Spleen (tissue), 7 donors: ENCODE measurements around the gene DHDH.

Experiments
- POLR2A ChIP-seq, 3 donors: fragments of 450-650 bp; IDR thresholded peaks; one replicate each; pipeline ENCODE4 v1.5.1; 2017; ENCODE audit warnings: antibody characterized with exemption in 3 of 3, mild to moderate bottlenecking in 1 of 3
- POLR2AphosphoS5 ChIP-seq, 3 donors: sonication (generic); formaldehyde crosslinking; IDR thresholded peaks; one replicate each; pipeline ENCODE4 v1.5.1; 2017; ENCODE audit warnings: antibody characterized with exemption in 3 of 3
- TF ChIP-seq, protein P1 (sequence below), 11 experiments: fragments of 200-600 bp in 7 of 11; fragments of 450-650 bp in 4 of 11; sonication (generic) in 4 of 11; IDR thresholded peaks in 8 of 11; conservative IDR thresholded peaks in 3 of 11; 1 replicate in 7 of 11; 2 replicates in 4 of 11; pipeline versions ENCODE4 v1.4.0 to v1.8.0; 2016 to 2021; ENCODE audit warnings: antibody characterized with exemption in 11 of 11, inconsistent platforms in 4 of 11, mild to moderate bottlenecking in 1 of 11
- donor health status: DM: no; HTN: no; CAD: no; lungs with moderate emphysema.
- donor health status: DM: no; HTN: no; CAD: no.
- donor health status: DM: no; HTN: no; CAD: no.

DNA sequence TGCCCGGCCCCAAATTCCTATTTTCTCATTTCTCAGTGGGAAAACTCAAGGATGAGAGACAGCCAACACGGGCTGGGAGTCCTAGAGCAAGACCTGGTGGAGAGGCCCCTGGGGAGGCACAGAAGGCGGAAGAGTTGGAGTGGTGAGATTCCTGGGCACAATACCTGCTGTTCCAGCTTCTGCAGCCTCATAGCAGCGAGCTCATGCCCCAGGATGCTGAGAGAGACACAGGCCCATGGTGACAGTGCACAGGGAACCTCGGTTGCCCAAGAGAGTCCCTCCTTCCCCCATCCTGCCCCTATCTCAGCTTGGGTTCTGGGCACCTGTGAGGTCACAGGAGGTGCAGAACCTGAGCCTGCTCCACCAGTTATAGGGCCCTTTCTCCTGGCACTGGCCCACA lies 36.3 kb upstream of the DHDH start:
- TF ChIP-seq POLR2AphosphoS5 (IDR thresholded peaks at IDR 0.05): no peak
- TF ChIP-seq, protein P1, sequence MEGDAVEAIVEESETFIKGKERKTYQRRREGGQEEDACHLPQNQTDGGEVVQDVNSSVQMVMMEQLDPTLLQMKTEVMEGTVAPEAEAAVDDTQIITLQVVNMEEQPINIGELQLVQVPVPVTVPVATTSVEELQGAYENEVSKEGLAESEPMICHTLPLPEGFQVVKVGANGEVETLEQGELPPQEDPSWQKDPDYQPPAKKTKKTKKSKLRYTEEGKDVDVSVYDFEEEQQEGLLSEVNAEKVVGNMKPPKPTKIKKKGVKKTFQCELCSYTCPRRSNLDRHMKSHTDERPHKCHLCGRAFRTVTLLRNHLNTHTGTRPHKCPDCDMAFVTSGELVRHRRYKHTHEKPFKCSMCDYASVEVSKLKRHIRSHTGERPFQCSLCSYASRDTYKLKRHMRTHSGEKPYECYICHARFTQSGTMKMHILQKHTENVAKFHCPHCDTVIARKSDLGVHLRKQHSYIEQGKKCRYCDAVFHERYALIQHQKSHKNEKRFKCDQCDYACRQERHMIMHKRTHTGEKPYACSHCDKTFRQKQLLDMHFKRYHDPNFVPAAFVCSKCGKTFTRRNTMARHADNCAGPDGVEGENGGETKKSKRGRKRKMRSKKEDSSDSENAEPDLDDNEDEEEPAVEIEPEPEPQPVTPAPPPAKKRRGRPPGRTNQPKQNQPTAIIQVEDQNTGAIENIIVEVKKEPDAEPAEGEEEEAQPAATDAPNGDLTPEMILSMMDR (IDR thresholded peaks at IDR 0.05 in 8 of 11, conservative IDR thresholded peaks at IDR 0.05 in 3 of 11): no peak
- no peak for TF ChIP-seq POLR2A (IDR thresholded peaks at IDR 0.05)
